HG03432 (cell line): ENCODE measurements around the gene SLC2A9.
"Not testable (repeated sequence)": the region's sequence is repeated elsewhere in the genome, so short reads cannot be mapped to it uniquely, and the experiment has no call there.

ENCODE experiments used
- ATAC-seq: cut with Tn5 transposase; IDR thresholded peaks from one replicate; pipeline ENCODE4 v1.9.1; 2021; ENCODE audit warnings: mild to moderate bottlenecking, moderate library complexity; ENCODE audit not compliant: unreplicated experiment

Gene SLC2A9

GRCh38 chr4:9847968-9848748 lies 173.1 kb downstream of the SLC2A9 start:
- no peak for ATAC-seq

- no peak for ATAC-seq
Measured at GRCh38 chr4:9845791-9846493, 175.4 kb downstream of the SLC2A9 start.

- no peak for ATAC-seq
Measured at GRCh38 chr4:9841072-9841471, 180.2 kb downstream of the SLC2A9 start.

GRCh38 chr4:9835430-9835829 lies 185.9 kb downstream of the SLC2A9 start:
- ATAC-seq: no peak

GRCh38 chr4:9833421-9833820 lies 187.9 kb downstream of the SLC2A9 start:
- ATAC-seq: no peak

GRCh38 chr4:9832640-9833039 lies 188.7 kb downstream of the SLC2A9 start:
- no peak for ATAC-seq

- ATAC-seq: no peak
Measured at GRCh38 chr4:9826551-9826950, 194.7 kb downstream of the SLC2A9 start.

- ATAC-seq: peak; percentile 61
Measured at GRCh38 chr4:9825049-9825448, 196.2 kb downstream of the SLC2A9 start.

GRCh38 chr4:9820343-9820742 lies 201.0 kb downstream of the SLC2A9 start:
- no peak for ATAC-seq

GRCh38 chr4:9816285-9816684 lies 205.0 kb downstream of the SLC2A9 start:
- no peak for ATAC-seq

- ATAC-seq: peak; percentile 90
Measured at GRCh38 chr4:9812501-9813340, 208.6 kb downstream of the SLC2A9 start.

- no peak for ATAC-seq
Measured at GRCh38 chr4:9811806-9812205, 209.5 kb downstream of the SLC2A9 start.

- peak; percentile 67 for ATAC-seq
Measured at GRCh38 chr4:9808077-9808476, 213.2 kb downstream of the SLC2A9 start.

- ATAC-seq: no peak
Measured at GRCh38 chr4:9804918-9805317, 216.4 kb downstream of the SLC2A9 start.

- ATAC-seq: no peak
Measured at GRCh38 chr4:9800848-9801247, 220.4 kb downstream of the SLC2A9 start.

- not testable (repeated sequence) for ATAC-seq
Measured at GRCh38 chr4:9796641-9797040, 224.7 kb downstream of the SLC2A9 start.

- ATAC-seq: no peak
Measured at GRCh38 chr4:9792381-9792780, 228.9 kb downstream of the SLC2A9 start.

- not testable (repeated sequence) for ATAC-seq
Measured at GRCh38 chr4:9785891-9786290, 235.4 kb downstream of the SLC2A9 start.

GRCh38 chr4:9782136-9782436 lies 239.2 kb downstream of the SLC2A9 start:
- ATAC-seq: no peak

- no peak for ATAC-seq
Measured at GRCh38 chr4:9781343-9782135, 239.8 kb downstream of the SLC2A9 start, which contains the start of gene DRD5. TSS of gene DRD5 (plus strand) at chr4:9781634. CDS start at chr4:9782030, 396 bp downstream.
